Measurements from ENCODE around the gene P4HTM.
A peak's percentile ranks its signal among the peaks of the same experiment; 100 is the strongest.
"Not testable (repeated sequence)": the region's sequence is repeated elsewhere in the genome, so short reads cannot be mapped to it uniquely, and the experiment has no call there.

P4HTM gene

GRCh38 chr3:49007771-49008528 is 17.9 kb downstream of the P4HTM start:
- DNase-seq: no peak

GRCh38 chr3:49008627-49009026 is 18.6 kb downstream of the P4HTM start:
- not testable (repeated sequence) for DNase-seq

- DNase-seq: no peak
These were observed 19.4 kb downstream of the P4HTM start for GRCh38 chr3:49009396-49009795.

- no peak for DNase-seq
These were observed 22.5 kb downstream of the P4HTM start for GRCh38 chr3:49012441-49013017.

- DNase-seq: no peak
These were observed 23.2 kb downstream of the P4HTM start for GRCh38 chr3:49013113-49013737.

- DNase-seq: no peak
These were observed 24.0 kb downstream of the P4HTM start for GRCh38 chr3:49013738-49014660.

GRCh38 chr3:49015072-49015471 is 25.0 kb downstream of the P4HTM start:
- no peak for DNase-seq

- no peak for DNase-seq
These were observed 25.7 kb downstream of the P4HTM start for GRCh38 chr3:49015765-49016164.

GRCh38 chr3:49016414-49017228 is 26.6 kb downstream of the P4HTM start:
- no peak for DNase-seq

GRCh38 chr3:49017229-49017970 is 27.4 kb downstream of the P4HTM start:
- no peak for DNase-seq

GRCh38 chr3:49017971-49018706 is 28.1 kb downstream of the P4HTM start, which contains the start of gene DALRD3:
DALRD3 (minus strand) TSS chr3:49018580; CDS start chr3:49018564, 16 bp downstream.
- DNase-seq: peak; percentile 91

GRCh38 chr3:49018707-49019006 is 28.6 kb downstream of the P4HTM start:
- no peak for DNase-seq

GRCh38 chr3:49019941-49020329 is 29.9 kb downstream of the P4HTM start:
- DNase-seq: no peak

GRCh38 chr3:49020330-49021212 is 30.5 kb downstream of the P4HTM start:
- DNase-seq: peak; percentile 62

GRCh38 chr3:49021213-49021812 is 31.3 kb downstream of the P4HTM start:
- DNase-seq: peak; percentile 98

- no peak for DNase-seq
These were observed 32.0 kb downstream of the P4HTM start, which contains the start of gene NDUFAF3 for GRCh38 chr3:49021813-49022687. NDUFAF3 (plus strand) TSS chr3:49022121; CDS start chr3:49022145, 24 bp downstream.

- DNase-seq: no peak
These were observed 32.7 kb downstream of the P4HTM start for GRCh38 chr3:49022688-49023171.
